Measurements from ENCODE around the gene THBS4. TPM values are rescaled to one million over a fixed set of nuclear protein-coding genes. Genes with fewer than 3 reads are reported as not detected.

THBS4 gene
- total RNA-seq, 1 donor: 0.36 TPM

GRCh38 chr5:80072103-80073073 lies 37.2 kb downstream of the THBS4 start:
- no peaks in the 10 kb centered on the region for H4K20me1 ChIP-seq (ENCODE audit: insufficient read depth, low read length)
- H3K79me2 ChIP-seq (ENCODE audit: insufficient read depth, low read length): no peaks in the 10 kb centered on the region
- H3K36me3 ChIP-seq (ENCODE audit: insufficient read depth, low read length): no peaks in the 10 kb centered on the region
- H3K4me2 ChIP-seq (ENCODE audit: insufficient read depth, low read length): no peak overlapping the region
- peak; percentile 87 for DNase-seq (ENCODE audit: insufficient read length, low spot score, missing footprints)
- peaks cover 15% of the 10 kb centered on the region for H3K4me1 ChIP-seq (ENCODE audit: insufficient read depth, low read length)
- no peaks in the 10 kb centered on the region for H3K9me3 ChIP-seq (ENCODE audit: low read depth, low read length)
- TF ChIP-seq CTCF (IDR thresholded peaks at IDR 0.05; ENCODE audit: extremely low read depth, low read depth, low read length): no peak
- no peak overlapping the region for H2AFZ ChIP-seq (ENCODE audit: low read length)
- no peak overlapping the region for H3K27ac ChIP-seq (ENCODE audit: low read depth, low read length)
- no peaks in the 10 kb centered on the region for H3K27me3 ChIP-seq (ENCODE audit: insufficient read depth, low read length)
- no peak overlapping the region for H3K4me3 ChIP-seq (ENCODE audit: insufficient read depth, low read length)

- Histone ChIP-seq H3K27ac (ENCODE audit: low read depth, low read length) (no peak overlapping the region), H2AFZ (ENCODE audit: low read length) (no peak overlapping the region), H3K9me3 (ENCODE audit: low read depth, low read length) (no peaks in the 10 kb centered on the region), H3K4me1 (ENCODE audit: insufficient read depth, low read length) (peaks cover 11% of the 10 kb centered on the region), H3K4me2 (ENCODE audit: insufficient read depth, low read length) (no peak overlapping the region), H4K20me1 (ENCODE audit: insufficient read depth, low read length) (no peaks in the 10 kb centered on the region), H3K4me3 (ENCODE audit: insufficient read depth, low read length) (no peak overlapping the region), H3K36me3 (ENCODE audit: insufficient read depth, low read length) (no peaks in the 10 kb centered on the region), H3K27me3 (ENCODE audit: insufficient read depth, low read length) (no peaks in the 10 kb centered on the region), H3K79me2 (ENCODE audit: insufficient read depth, low read length) (no peaks in the 10 kb centered on the region)
- TF ChIP-seq CTCF (IDR thresholded peaks at IDR 0.05; ENCODE audit: extremely low read depth, low read depth, low read length): no peak
- DNase-seq (ENCODE audit: insufficient read length, low spot score, missing footprints): no peak
Observed at GRCh38 chr5:80076131-80077050, 41.2 kb downstream of the THBS4 start.

- no peaks in the 10 kb centered on the region for H3K36me3 ChIP-seq (ENCODE audit: insufficient read depth, low read length)
- no peak overlapping the region for H2AFZ ChIP-seq (ENCODE audit: low read length)
- H3K79me2 ChIP-seq (ENCODE audit: insufficient read depth, low read length): no peaks in the 10 kb centered on the region
- H3K27me3 ChIP-seq (ENCODE audit: insufficient read depth, low read length): no peaks in the 10 kb centered on the region
- no peak for DNase-seq (ENCODE audit: insufficient read length, low spot score, missing footprints)
- H3K4me2 ChIP-seq (ENCODE audit: insufficient read depth, low read length): no peak overlapping the region
- TF ChIP-seq CTCF (IDR thresholded peaks at IDR 0.05; ENCODE audit: extremely low read depth, low read depth, low read length): no peak
- H3K27ac ChIP-seq (ENCODE audit: low read depth, low read length): no peak overlapping the region
- H3K4me1 ChIP-seq (ENCODE audit: insufficient read depth, low read length): peaks cover 11% of the 10 kb centered on the region
- H3K4me3 ChIP-seq (ENCODE audit: insufficient read depth, low read length): no peak overlapping the region
- H3K9me3 ChIP-seq (ENCODE audit: low read depth, low read length): no peaks in the 10 kb centered on the region
- no peaks in the 10 kb centered on the region for H4K20me1 ChIP-seq (ENCODE audit: insufficient read depth, low read length)
Observed at GRCh38 chr5:80077051-80077714, 42.0 kb downstream of the THBS4 start.

All from osteoblast (primary cell).